HFFc6 (cell line): ENCODE measurements around the gene INF2. TPM values are rescaled to one million over a fixed set of nuclear protein-coding genes. Genes with fewer than 3 reads are reported as not detected.

Experiments
- DNase-seq: peaks from one replicate; pipeline ENCODE4 v3.0.0-alpha.2; 2018
- H3K27ac Mint-ChIP-seq: 2 replicates; pipeline ENCODE4 v1.8.0; 2020; ENCODE audit warnings: mild to moderate bottlenecking, mixed read lengths
- H3K27me3 Mint-ChIP-seq: 2 replicates; pipeline ENCODE4 v1.8.0; 2021; ENCODE audit warnings: mild to moderate bottlenecking, moderate library complexity, mixed read lengths; ENCODE audit not compliant: insufficient read depth
- H3K36me3 Mint-ChIP-seq: 2 replicates; pipeline ENCODE4 v1.8.0; 2021; ENCODE audit warnings: low read depth, mixed read lengths
- H3K4me1 Mint-ChIP-seq: 2 replicates; pipeline ENCODE4 v1.8.0; 2020; ENCODE audit warnings: low read depth, mixed read lengths
- H3K4me3 Mint-ChIP-seq: 2 replicates; pipeline ENCODE4 v1.8.0; 2020; ENCODE audit warnings: mild to moderate bottlenecking, moderate library complexity, mixed read lengths
- H3K9me3 Mint-ChIP-seq: 2 replicates; pipeline ENCODE4 v1.8.0; 2020; ENCODE audit warnings: mild to moderate bottlenecking, mixed read lengths
- CTCF ChIP-seq: fragments of 200-600 bp; sonication (generic); IDR thresholded peaks from 2 replicates; pipeline ENCODE4 v1.5.0; 2021; ENCODE audit warnings: antibody characterized with exemption, mild to moderate bottlenecking
- total RNA-seq, 6 experiments: library from RNA; stranded (reverse); fragmentation: NEBNext Ultra II Directional; extraction: Animal tissue kit (Norgen Biotek cat#: 25700); gene quantifications; 2 replicates in 1 of 6; 3 replicates in 5 of 6; pipeline ENCODE4 v1.2.3, GENCODE V29; 2021

INF2 gene
- total RNA-seq, 6 experiments from 2014 or later: 111 to 121 (median 116) TPM

- TF ChIP-seq CTCF: no peak
- Mint-ChIP-seq H3K4me3 (no peak overlapping the region), H3K9me3 (no peaks in the 10 kb centered on the region), H3K4me1 (peaks cover 8% of the 10 kb centered on the region; the same call in 1 of the 2 replicates), H3K27ac (no peak overlapping the region), H3K36me3 (peaks cover 22% of the 10 kb centered on the region), H3K27me3 (no peaks in the 10 kb centered on the region; the same call in 1 of the 2 replicates)
- DNase-seq: no peak
Observed at GRCh38 chr14:104766256-104766862, 76.9 kb downstream of the INF2 start.

GRCh38 chr14:104766863-104767633 is 77.6 kb downstream of the INF2 start:
- Mint-ChIP-seq H3K36me3 (peaks cover 20% of the 10 kb centered on the region), H3K4me1 (peaks cover 8% of the 10 kb centered on the region; the same call in 1 of the 2 replicates), H3K9me3 (no peaks in the 10 kb centered on the region), H3K27me3 (no peaks in the 10 kb centered on the region; the same call in 1 of the 2 replicates), H3K4me3 (no peak overlapping the region), H3K27ac (no peak overlapping the region)
- no peak for DNase-seq
- TF ChIP-seq CTCF: no peak

GRCh38 chr14:104767634-104767918 is 78.2 kb downstream of the INF2 start:
- H3K9me3 Mint-ChIP-seq: no peaks in the 10 kb centered on the region
- no peak overlapping the region for H3K4me3 Mint-ChIP-seq
- H3K27ac Mint-ChIP-seq: no peak overlapping the region
- no peaks in the 10 kb centered on the region; the same call in 1 of the 2 replicates for H3K27me3 Mint-ChIP-seq
- no peak for DNase-seq
- TF ChIP-seq CTCF: no peak
- H3K4me1 Mint-ChIP-seq: peaks cover 8% of the 10 kb centered on the region; the same call in 1 of the 2 replicates
- H3K36me3 Mint-ChIP-seq: peaks cover 17% of the 10 kb centered on the region

GRCh38 chr14:104768437-104769323 is 79.3 kb downstream of the INF2 start:
- DNase-seq: peak; percentile 80
- peak; percentile 96 for TF ChIP-seq CTCF
- Mint-ChIP-seq H3K4me1 (peaks cover 8% of the 10 kb centered on the region; the same call in 1 of the 2 replicates), H3K27ac (peak overlapping the region; percentile 60; the same call in 1 of the 2 replicates), H3K4me3 (no peak overlapping the region), H3K9me3 (no peaks in the 10 kb centered on the region), H3K36me3 (peaks cover 17% of the 10 kb centered on the region), H3K27me3 (no peaks in the 10 kb centered on the region; the same call in 1 of the 2 replicates)

- no peak overlapping the region; the same call in 1 of the 2 replicates for H3K27ac Mint-ChIP-seq
- no peak for TF ChIP-seq CTCF
- H3K4me1 Mint-ChIP-seq: peaks cover 8% of the 10 kb centered on the region; the same call in 1 of the 2 replicates
- DNase-seq: no peak
- no peak overlapping the region for H3K4me3 Mint-ChIP-seq
- H3K36me3 Mint-ChIP-seq: peaks cover 17% of the 10 kb centered on the region
- H3K9me3 Mint-ChIP-seq: no peaks in the 10 kb centered on the region
- peaks cover 2% of the 10 kb centered on the region; the same call in 1 of the 2 replicates for H3K27me3 Mint-ChIP-seq
Observed at GRCh38 chr14:104769324-104770071, 80.1 kb downstream of the INF2 start.
